Upper lobe of left lung (tissue), 6 donors: Measurements from ENCODE around the gene U2AF2. TPM values are rescaled to one million over a fixed set of nuclear protein-coding genes. Genes with fewer than 3 reads are reported as not detected.

Experiments
- ATAC-seq, 2 donors: fragments of 200-7000 bp; cut with Tn5 transposase; one replicate each; pipeline ENCODE4 v1.9.1; 2022; ENCODE audit warnings: mild to moderate bottlenecking in 2 of 2, moderate library complexity in 2 of 2; ENCODE audit not compliant: low FRiP score in 2 of 2
- DNase-seq, 2 donors: peaks; one replicate each; pipeline ENCODE4 v3.0.0-alpha.2; 2019 to 2020
- H3K27ac ChIP-seq, 4 donors: fragments of 200-600 bp; sonication (generic); one replicate each; pipeline ENCODE4 v1.5.1; 2016 to 2019
- H3K27me3 ChIP-seq, 4 donors: fragments of 200-600 bp; sonication (generic); one replicate each; pipeline ENCODE4 v1.5.1; 2017 to 2019
- H3K36me3 ChIP-seq, 4 donors: fragments of 200-600 bp; sonication (generic); one replicate each; pipeline ENCODE4 v1.5.1; 2016 to 2019
- H3K4me1 ChIP-seq, 4 donors: fragments of 200-600 bp; sonication (generic); one replicate each; pipeline ENCODE4 v1.5.1; 2018 to 2019
- H3K4me3 ChIP-seq, 4 donors: fragments of 200-600 bp; sonication (generic); one replicate each; pipeline ENCODE4 v1.5.1; 2017 to 2019; ENCODE audit warnings: mild to moderate bottlenecking in 2 of 4, moderate library complexity in 1 of 4
- H3K9me3 ChIP-seq, 4 donors: fragments of 200-600 bp; sonication (generic); one replicate each; pipeline ENCODE4 v1.5.1; 2018 to 2019
- CTCF ChIP-seq, 6 experiments: fragments of 450-650 bp in 4 of 6; fragments of 200-600 bp in 2 of 6; sonication (generic) in 2 of 6; IDR thresholded peaks; one replicate each; pipeline ENCODE4 v1.5.1; 2016 to 2019; ENCODE audit warnings: antibody characterized with exemption in 6 of 6
- EP300 ChIP-seq, 4 donors: sonication (generic); formaldehyde crosslinking; IDR thresholded peaks; one replicate each; pipeline ENCODE4 v1.5.1; 2017; ENCODE audit warnings: antibody characterized with exemption in 4 of 4, control low read depth in 2 of 4
- POLR2A ChIP-seq, 4 donors: fragments of 450-650 bp; IDR thresholded peaks; one replicate each; pipeline ENCODE4 v1.5.1; 2016 to 2017; ENCODE audit warnings: antibody characterized with exemption in 4 of 4, mild to moderate bottlenecking in 2 of 4
- POLR2AphosphoS5 ChIP-seq, 2 donors: sonication (generic); formaldehyde crosslinking; IDR thresholded peaks; one replicate each; pipeline ENCODE4 v1.5.1; 2017; ENCODE audit warnings: antibody characterized with exemption in 2 of 2
- WGBS, 2 donors: methylation state at CpG; one replicate each; pipeline ENCODE4 v1.1.5; 2017 to 2018; 5-methylcytosine and 5-hydroxymethylcytosine counted together
- total RNA-seq, 6 donors: library from RNA; depleted of rRNA in 4 of 6; stranded (reverse); fragments of >200 nt in 4 of 6; gene quantifications; one replicate each; pipeline versions ENCODE4 v1.1.0 to v1.2.1, GENCODE V29; 2016 to 2021
- donor health status: DM: no; HTN: no; CAD: no; lungs with moderate emphysema.
- donor health status: DM: no; HTN: yes; CAD: no; lungs with severe emphysema.

The U2AF2 gene
- total RNA-seq, 6 donors from 2014 or later: 57.7 to 294 (median 157) TPM

- H3K27me3 ChIP-seq: no peaks in the 10 kb centered on the region
- 71 to 92% methylated on average over 8 of the region's 8 CpGs for WGBS, 2 donors
- H3K36me3 ChIP-seq: peaks cover 0 to 4% (median 2%) of the 10 kb centered on the region in 4 donors
- peak overlapping the region in 1 of 4 donors; percentile 100 for H3K27ac ChIP-seq
- no peak overlapping the region for H3K4me3 ChIP-seq
- H3K9me3 ChIP-seq: no peaks in the 10 kb centered on the region
- peaks cover 33 to 51% (median 34%) of the 10 kb centered on the region in 4 donors for H3K4me1 ChIP-seq
- TF ChIP-seq POLR2AphosphoS5 (IDR thresholded peaks at IDR 0.05) (no peak), CTCF (IDR thresholded peaks at IDR 0.05) (no peak), POLR2A (IDR thresholded peaks at IDR 0.05) (no peak), EP300 (IDR thresholded peaks at IDR 0.05) (no peak)
- DNase-seq: no peak
- ATAC-seq: no peak
Measured at GRCh38 chr19:55633861-55634260, 21.0 kb upstream of the U2AF2 start.

GRCh38 chr19:55635334-55635717, 19.5 kb upstream of the U2AF2 start:
- ATAC-seq (no peak), DNase-seq (no peak)
- Histone ChIP-seq H3K4me3 (peak overlapping the region; percentile 68 to 98 (median 82)), H3K9me3 (no peaks in the 10 kb centered on the region), H3K27me3 (no peaks in the 10 kb centered on the region), H3K27ac (peak overlapping the region; percentile 92 to 100 (median 97)), H3K36me3 (peaks cover 0 to 4% (median 2%) of the 10 kb centered on the region in 4 donors), H3K4me1 (peaks cover 47 to 66% (median 49%) of the 10 kb centered on the region in 4 donors)
- WGBS, 2 donors: 6 to 7% methylated on average over 9 of the region's 9 CpGs
- TF ChIP-seq CTCF (IDR thresholded peaks at IDR 0.05): peak in 1 of 6 experiments; percentile 4
- no peak for TF ChIP-seq POLR2AphosphoS5 (IDR thresholded peaks at IDR 0.05)

- peaks cover 51 to 72% (median 53%) of the 10 kb centered on the region in 4 donors for H3K4me1 ChIP-seq
- TF ChIP-seq POLR2AphosphoS5 (IDR thresholded peaks at IDR 0.05) (no peak), EP300 (IDR thresholded peaks at IDR 0.05) (no peak), POLR2A (IDR thresholded peaks at IDR 0.05) (no peak)
- ATAC-seq: no peak
Measured at GRCh38 chr19:55635856-55636440, 18.9 kb upstream of the U2AF2 start.

GRCh38 chr19:55636723-55637122, 18.1 kb upstream of the U2AF2 start:
- H3K27ac ChIP-seq: no peak overlapping the region

More at GRCh38 chr19:55635856-55636440, 18.9 kb upstream of the U2AF2 start:
- 67% methylated on average over 7 of the region's 7 CpGs for WGBS, 2 donors
- Histone ChIP-seq H3K4me3 (peak overlapping the region; percentile 68 to 98 (median 82)), H3K36me3 (peaks cover 0 to 4% (median 2%) of the 10 kb centered on the region in 4 donors), H3K9me3 (no peaks in the 10 kb centered on the region), H3K27ac (peak overlapping the region; percentile 92 to 100 (median 97)), H3K27me3 (no peaks in the 10 kb centered on the region)
- DNase-seq: no peak

GRCh38 chr19:55637534-55637933, 17.3 kb upstream of the U2AF2 start:
- no peak overlapping the region for H3K4me3 ChIP-seq
- DNase-seq: no peak
- no peak overlapping the region for H3K27ac ChIP-seq
- no peak for ATAC-seq
- WGBS, 2 donors: 86 to 91% methylated on average over 8 to 11 of the region's 11 CpGs
- no peaks in the 10 kb centered on the region for H3K27me3 ChIP-seq
- TF ChIP-seq POLR2A (IDR thresholded peaks at IDR 0.05) (peak in 1 of 4 donors; percentile 6), CTCF (IDR thresholded peaks at IDR 0.05) (no peak)
- peaks cover 0 to 4% (median 2%) of the 10 kb centered on the region in 4 donors for H3K36me3 ChIP-seq
- peaks cover 58 to 77% (median 60%) of the 10 kb centered on the region in 4 donors for H3K4me1 ChIP-seq
- no peaks in the 10 kb centered on the region for H3K9me3 ChIP-seq

More at GRCh38 chr19:55636723-55637122, 18.1 kb upstream of the U2AF2 start:
- TF ChIP-seq EP300 (IDR thresholded peaks at IDR 0.05) (no peak), POLR2AphosphoS5 (IDR thresholded peaks at IDR 0.05) (no peak), POLR2A (IDR thresholded peaks at IDR 0.05) (no peak), CTCF (IDR thresholded peaks at IDR 0.05) (no peak)
- DNase-seq: no peak
- H3K27me3 ChIP-seq: no peaks in the 10 kb centered on the region
- no peak for ATAC-seq
- no peaks in the 10 kb centered on the region for H3K9me3 ChIP-seq
- 75 to 91% methylated on average over 4 of the region's 4 CpGs for WGBS, 2 donors
- peaks cover 0 to 4% (median 2%) of the 10 kb centered on the region in 4 donors for H3K36me3 ChIP-seq
- H3K4me3 ChIP-seq: no peak overlapping the region
- H3K4me1 ChIP-seq: peaks cover 51 to 77% (median 55%) of the 10 kb centered on the region in 4 donors
